Upper lobe of left lung (tissue), 4 donors: ENCODE results near the gene STX11.

Experiments
- CTCF ChIP-seq, 6 experiments: fragments of 450-650 bp in 4 of 6; fragments of 200-600 bp in 2 of 6; sonication (generic) in 2 of 6; IDR thresholded peaks; one replicate each; pipeline ENCODE4 v1.5.1; 2016 to 2019; ENCODE audit warnings: antibody characterized with exemption in 6 of 6
- EP300 ChIP-seq, 4 donors: sonication (generic); formaldehyde crosslinking; IDR thresholded peaks; one replicate each; pipeline ENCODE4 v1.5.1; 2017; ENCODE audit warnings: antibody characterized with exemption in 4 of 4, control low read depth in 2 of 4
- POLR2AphosphoS5 ChIP-seq, 2 donors: sonication (generic); formaldehyde crosslinking; IDR thresholded peaks; one replicate each; pipeline ENCODE4 v1.5.1; 2017; ENCODE audit warnings: antibody characterized with exemption in 2 of 2

GRCh38 chr6:144179237-144179636, 28.9 kb downstream of the STX11 start:
- TF ChIP-seq CTCF (IDR thresholded peaks at IDR 0.05) (no peak), POLR2AphosphoS5 (IDR thresholded peaks at IDR 0.05) (no peak), EP300 (IDR thresholded peaks at IDR 0.05) (no peak)
